ENCODE data around the gene HOXA3.
A peak's percentile ranks its signal among the peaks of the same experiment; 100 is the strongest.

HOXA3 gene

GRCh38 chr7:27151931-27152815, at the start of gene HOXA3:
TSS of gene HOXA3 (minus strand) at chr7:27152583. CDS start at chr7:27110640, 41,943 bp downstream.
- FAIRE-seq, result no peak

- FAIRE-seq, result no peak
These were observed 49.2 kb upstream of the HOXA3 start for GRCh38 chr7:27201580-27202017.

- FAIRE-seq, result no peak
These were observed 48.6 kb upstream of the HOXA3 start for GRCh38 chr7:27200761-27201579.

GRCh38 chr7:27199849-27200760, 47.7 kb upstream of the HOXA3 start, which contains the start of gene HOXA13:
TSS of gene HOXA13 (minus strand) at chr7:27200091. CDS start at chr7:27200077, 14 bp downstream.
- no peak for FAIRE-seq

GRCh38 chr7:27198871-27199801, 46.8 kb upstream of the HOXA3 start:
- FAIRE-seq, result no peak

- FAIRE-seq, result no peak
These were observed 45.9 kb upstream of the HOXA3 start for GRCh38 chr7:27198138-27198841.

GRCh38 chr7:27197137-27198042, 45.0 kb upstream of the HOXA3 start:
- no peak for FAIRE-seq

GRCh38 chr7:27196287-27196767, 43.9 kb upstream of the HOXA3 start:
- peak; percentile 58 for FAIRE-seq

- FAIRE-seq, result no peak
These were observed 42.5 kb upstream of the HOXA3 start for GRCh38 chr7:27194686-27195379.

- no peak for FAIRE-seq
These were observed 41.6 kb upstream of the HOXA3 start for GRCh38 chr7:27194002-27194352.

GRCh38 chr7:27193335-27194001, 41.1 kb upstream of the HOXA3 start:
- FAIRE-seq, result no peak

- no peak for FAIRE-seq
These were observed 40.4 kb upstream of the HOXA3 start for GRCh38 chr7:27192546-27193334.

- no peak for FAIRE-seq
These were observed 39.6 kb upstream of the HOXA3 start for GRCh38 chr7:27191833-27192545.

GRCh38 chr7:27191161-27191731, 38.9 kb upstream of the HOXA3 start:
- FAIRE-seq, result no peak

- FAIRE-seq, result no peak
These were observed 37.8 kb upstream of the HOXA3 start for GRCh38 chr7:27189997-27190748.

Data from colon (tissue), 2 donors.